HG03196 (cell line): ENCODE data around the gene CDH13.

Experiments used
- ATAC-seq: cut with Tn5 transposase; IDR thresholded peaks from one replicate; pipeline ENCODE4 v1.9.1; 2021; ENCODE audit not compliant: unreplicated experiment

Gene CDH13

GRCh38 chr16:83806731-83807130, 1180.0 kb downstream of the CDH13 start:
- ATAC-seq, result no peak

GRCh38 chr16:83807327-83807709, 1180.5 kb downstream of the CDH13 start:
- ATAC-seq, result no peak

- ATAC-seq, result peak; percentile 95
These were observed 1181.2 kb downstream of the CDH13 start, which contains the start of gene HSBP1 for GRCh38 chr16:83807710-83808572. TSS of gene HSBP1 (plus strand) at chr16:83807978. CDS start at chr16:83808077, 99 bp downstream.

- no peak for ATAC-seq
These were observed 1181.8 kb downstream of the CDH13 start for GRCh38 chr16:83808573-83809014.

- ATAC-seq, result no peak
These were observed 1182.3 kb downstream of the CDH13 start for GRCh38 chr16:83809092-83809491.

GRCh38 chr16:83810901-83811300, 1184.1 kb downstream of the CDH13 start:
- no peak for ATAC-seq

GRCh38 chr16:83813823-83814658, 1187.3 kb downstream of the CDH13 start:
- no peak for ATAC-seq

- ATAC-seq, result no peak
These were observed 1187.9 kb downstream of the CDH13 start for GRCh38 chr16:83814659-83814985.

GRCh38 chr16:83817022-83817421, 1190.3 kb downstream of the CDH13 start:
- no peak for ATAC-seq

GRCh38 chr16:83818276-83818675, 1191.5 kb downstream of the CDH13 start:
- no peak for ATAC-seq

- no peak for ATAC-seq
These were observed 1192.6 kb downstream of the CDH13 start for GRCh38 chr16:83819361-83819760.

GRCh38 chr16:83826146-83826913, 1199.6 kb downstream of the CDH13 start:
- peak; percentile 80 for ATAC-seq

GRCh38 chr16:83830091-83830768, 1203.5 kb downstream of the CDH13 start:
- ATAC-seq, result no peak

GRCh38 chr16:83830769-83831455, 1204.1 kb downstream of the CDH13 start:
- no peak for ATAC-seq

GRCh38 chr16:83831456-83831987, 1204.8 kb downstream of the CDH13 start:
- no peak for ATAC-seq

GRCh38 chr16:83833921-83834320, 1207.2 kb downstream of the CDH13 start:
- no peak for ATAC-seq

- no peak for ATAC-seq
These were observed 1209.1 kb downstream of the CDH13 start for GRCh38 chr16:83835586-83836566.

GRCh38 chr16:83837566-83837965, 1210.8 kb downstream of the CDH13 start:
- ATAC-seq, result no peak

- ATAC-seq, result no peak
These were observed 1211.4 kb downstream of the CDH13 start for GRCh38 chr16:83838151-83838550.
